DMS153 (cell line): Measurements from ENCODE around the gene YTHDF1.
"Not testable (repeated sequence)": the region's sequence is repeated elsewhere in the genome, so short reads cannot be mapped to it uniquely, and the experiment has no call there.

Source experiments
- DNase-seq: peaks from one replicate; lab custom pipeline; 2025; lab: John Stamatoyannopoulos, UW

The YTHDF1 gene

DNA sequence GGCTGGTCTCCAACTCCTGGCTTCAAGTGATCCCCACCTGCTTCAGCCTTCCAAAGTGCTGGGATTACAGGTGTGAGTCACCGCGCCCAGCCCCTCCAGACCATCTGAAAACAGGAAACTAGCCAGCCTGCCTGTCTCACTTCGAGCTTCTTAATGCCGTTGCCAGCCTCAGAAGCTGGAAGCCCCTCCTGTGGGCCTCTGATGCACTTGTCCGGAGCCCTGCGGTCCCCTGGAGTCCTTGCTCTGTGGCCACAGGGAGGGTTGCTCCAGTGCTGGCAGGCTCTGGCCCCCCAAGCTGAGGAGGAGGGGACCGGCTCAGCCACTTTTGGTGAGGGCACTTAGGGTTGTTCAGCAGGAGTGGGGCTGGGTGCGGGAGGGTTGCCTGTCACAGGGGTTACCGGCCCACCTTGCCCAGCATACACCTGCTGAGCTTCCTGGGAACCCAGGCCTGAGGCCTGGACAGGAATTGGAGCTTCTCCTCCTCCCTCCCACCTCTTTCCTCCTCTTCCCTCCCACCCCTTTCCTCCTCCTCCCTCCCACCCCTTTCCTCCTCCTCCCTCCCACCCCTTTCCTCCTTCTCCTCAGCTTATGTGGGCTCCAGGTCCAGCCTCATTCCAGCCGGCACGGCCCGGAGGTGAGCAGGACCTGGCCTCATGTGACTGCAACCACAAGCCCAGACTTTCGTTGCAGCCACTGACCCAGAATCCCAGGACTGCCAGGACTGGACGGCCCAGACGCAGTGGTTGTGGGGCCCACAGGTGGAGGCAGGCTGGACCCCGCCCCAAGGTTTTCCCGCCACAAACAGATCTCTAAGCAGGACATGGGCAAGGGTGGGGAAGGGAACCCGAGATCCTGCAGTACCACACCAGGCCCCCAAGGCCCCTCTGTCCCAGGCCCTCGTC is 10.4 kb upstream of the YTHDF1 start:
- no peak for DNase-seq

DNA sequence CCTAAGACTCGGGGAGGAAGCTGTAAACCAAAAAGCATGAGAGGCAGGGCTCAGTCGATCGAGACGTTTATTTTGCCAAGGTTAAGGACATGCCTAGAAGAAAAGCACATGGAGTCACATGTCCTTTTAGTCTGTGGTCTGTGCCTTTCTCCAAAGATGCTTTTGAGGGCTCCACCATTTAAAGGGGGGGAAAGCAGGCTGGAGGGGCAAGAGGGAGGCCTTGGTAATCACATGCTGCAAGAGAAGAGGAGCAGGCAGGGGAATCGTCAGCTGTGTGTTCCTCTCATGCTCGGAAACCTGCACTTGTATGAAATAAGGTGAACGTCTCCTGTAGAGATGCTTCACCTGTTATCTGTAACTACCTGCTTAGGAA is 9.1 kb upstream of the YTHDF1 start:
- DNase-seq = no peak

GRCh38 chr20:63224412-63225081 is 8.6 kb upstream of the YTHDF1 start:
- DNase-seq = no peak

DNA sequence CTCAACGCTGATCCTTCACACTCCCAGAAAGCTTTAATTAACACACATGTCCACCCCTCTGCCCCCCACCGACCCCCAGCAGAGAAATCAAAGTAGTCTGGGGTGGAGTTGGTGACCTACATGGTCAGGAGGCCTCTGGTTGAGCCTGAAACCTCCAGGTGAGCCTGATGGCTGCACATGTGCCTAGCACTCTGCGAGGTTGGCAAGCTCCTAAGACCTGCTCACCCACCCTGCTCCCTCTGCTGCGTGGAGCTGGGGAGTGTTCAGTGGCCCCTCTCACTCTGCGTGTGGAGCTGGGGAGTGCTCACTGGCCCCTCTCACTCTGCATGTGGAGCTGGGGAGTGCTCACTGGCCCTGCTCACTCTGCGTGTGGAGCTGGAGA is 7.9 kb upstream of the YTHDF1 start:
- no peak for DNase-seq

DNA sequence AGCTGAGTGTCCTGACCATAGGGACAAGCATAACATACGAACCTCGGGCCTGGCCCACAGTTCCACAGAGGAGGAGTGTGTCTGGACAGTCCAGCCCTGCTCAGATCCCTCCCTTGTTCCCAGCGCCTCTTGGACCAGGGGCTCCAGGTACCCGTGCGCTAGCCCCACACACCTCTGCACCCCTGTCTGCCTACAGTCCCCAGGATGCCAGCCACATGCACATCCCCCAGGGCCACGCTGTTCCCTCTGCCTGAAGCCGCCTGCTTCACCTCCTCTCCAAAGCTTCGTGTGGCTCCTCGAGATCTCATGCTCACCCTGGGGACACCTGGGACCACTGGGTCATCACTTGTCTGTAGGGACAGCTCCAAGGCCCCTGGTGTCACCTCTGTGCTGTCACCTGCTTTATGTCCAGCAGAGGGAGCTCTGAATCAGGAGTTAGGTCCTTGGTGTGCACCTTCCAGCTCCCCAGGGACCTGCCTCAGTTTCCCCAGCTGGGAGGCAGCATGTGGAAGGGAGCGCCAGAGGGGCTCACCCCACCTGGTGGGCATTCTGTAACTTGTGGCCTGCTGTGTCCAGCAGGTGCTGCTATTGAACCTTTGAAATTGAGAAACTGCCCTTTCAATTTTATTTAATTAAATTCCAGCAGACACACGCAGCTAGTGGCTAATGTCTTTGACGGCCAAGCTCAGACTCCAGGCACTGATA is 7.3 kb upstream of the YTHDF1 start:
- DNase-seq = no peak

GRCh38 chr20:63222541-63222940 is 6.6 kb upstream of the YTHDF1 start:
- DNase-seq = no peak

GRCh38 chr20:63221400-63222053 is 5.6 kb upstream of the YTHDF1 start:
- not testable (repeated sequence) for DNase-seq

GRCh38 chr20:63220696-63221399 is 4.9 kb upstream of the YTHDF1 start:
- DNase-seq = no peak

DNA sequence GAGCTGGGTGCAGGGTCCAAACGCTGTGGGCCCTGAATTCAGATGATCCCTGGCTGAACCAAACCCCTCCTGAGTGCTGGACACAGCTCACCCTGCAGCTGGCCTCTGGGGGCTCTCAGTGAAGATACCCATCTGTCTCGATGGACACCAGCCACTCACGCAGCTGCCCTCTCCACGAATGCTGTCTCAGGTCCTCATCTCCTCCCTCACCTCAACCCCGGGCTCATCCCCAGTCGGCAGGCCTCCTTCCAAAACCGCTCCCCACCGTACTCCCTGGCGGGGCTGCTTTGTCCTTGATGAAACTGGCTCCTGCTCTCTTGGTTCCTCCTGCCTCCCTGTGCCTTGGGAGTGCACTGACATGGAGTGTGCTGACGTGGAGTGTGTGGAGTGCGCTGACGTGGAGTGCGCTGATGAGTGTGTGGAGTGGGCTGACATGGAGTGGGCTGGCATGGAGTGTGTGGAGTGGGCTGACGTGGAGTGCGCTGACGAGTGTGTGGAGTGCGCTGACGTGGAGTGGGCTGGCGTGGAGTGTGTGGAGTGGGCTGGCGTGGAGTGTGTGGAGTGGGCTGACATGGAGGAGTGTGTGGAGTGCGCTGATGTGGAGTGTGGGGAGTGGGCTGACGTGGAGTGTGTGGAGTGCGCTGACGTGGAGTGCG is 4.1 kb upstream of the YTHDF1 start:
- no peak for DNase-seq

- DNase-seq = no peak
These were observed 3.5 kb upstream of the YTHDF1 start for GRCh38 chr20:63219447-63219821.

- DNase-seq = no peak
These were observed 2.9 kb upstream of the YTHDF1 start for GRCh38 chr20:63218701-63219446.

- no peak for DNase-seq
These were observed 1.8 kb upstream of the YTHDF1 start for GRCh38 chr20:63217706-63218105.

DNA sequence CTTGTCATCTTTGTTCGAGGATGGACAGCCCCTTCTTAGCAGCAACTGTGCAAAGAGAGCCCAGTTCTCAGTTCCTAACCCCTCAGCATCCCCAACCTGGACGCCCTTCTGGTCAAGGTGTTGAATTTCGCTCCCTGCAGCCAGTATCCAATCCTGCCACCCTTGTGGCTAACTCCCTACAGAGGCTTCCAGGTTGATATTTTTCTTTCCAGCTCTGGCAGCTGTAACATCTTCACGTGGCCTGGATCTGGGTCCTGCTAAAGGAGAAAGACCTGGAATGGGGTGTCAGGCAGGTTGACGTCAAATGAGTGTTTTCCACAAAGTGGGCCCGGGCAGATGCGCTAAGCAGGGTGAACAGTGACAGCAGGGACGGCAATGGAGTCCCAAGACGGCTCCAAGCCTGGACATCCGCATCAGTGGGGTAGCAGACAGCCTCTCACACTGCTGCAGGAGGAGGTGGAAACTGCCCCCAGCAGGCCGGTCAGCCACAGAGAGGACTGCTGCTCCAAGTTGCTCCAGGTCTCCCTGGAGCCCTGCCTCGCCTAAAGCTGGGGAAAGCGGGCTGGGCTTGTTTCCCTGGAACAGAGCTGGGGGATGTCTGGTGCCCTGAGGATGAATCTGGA is 1.0 kb upstream of the YTHDF1 start:
- DNase-seq = no peak

DNA sequence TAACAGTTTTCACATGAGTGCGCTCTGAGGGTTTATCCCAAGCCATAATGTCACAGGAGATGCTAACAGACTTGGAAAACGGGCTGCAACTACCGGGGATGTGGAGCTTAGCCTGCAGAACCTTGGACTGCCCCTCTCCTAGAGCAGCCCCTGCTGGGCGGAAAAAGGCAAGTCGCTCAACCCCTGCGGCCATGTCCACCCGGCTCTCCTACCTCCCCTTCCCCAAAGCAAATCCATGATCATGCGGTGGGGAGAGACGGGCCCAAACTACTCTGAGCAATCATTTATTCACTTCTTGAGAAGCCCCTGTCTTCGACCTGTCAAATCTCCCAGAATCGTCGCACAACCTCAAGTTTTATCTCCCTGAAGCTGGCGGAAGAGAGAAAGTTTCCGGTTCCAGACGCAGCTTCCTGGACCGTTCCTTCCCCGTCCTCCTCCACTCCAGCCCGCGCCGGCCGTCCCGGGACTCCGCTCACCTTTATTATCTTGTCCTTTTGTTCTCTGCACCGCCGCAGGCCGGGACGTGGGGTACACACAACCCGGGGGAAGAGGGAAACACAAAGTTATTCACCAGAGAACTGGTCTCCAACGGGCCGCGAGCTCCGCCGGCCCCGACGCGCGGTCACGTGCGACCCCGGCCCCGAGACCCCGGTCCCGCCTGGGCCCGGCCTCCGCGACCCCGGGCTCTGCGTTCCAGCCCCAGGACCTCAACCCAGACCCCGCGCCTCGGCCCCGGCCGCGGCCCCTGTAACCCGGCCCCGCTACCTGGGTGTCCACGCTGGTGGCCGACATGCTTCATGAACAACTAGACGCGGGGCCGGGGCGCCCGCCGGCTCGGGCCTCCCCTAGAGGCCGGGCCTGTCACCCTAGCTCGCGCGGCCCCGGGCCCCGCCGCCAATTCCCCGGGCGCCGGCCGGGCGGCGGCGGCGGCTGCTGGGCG is 560 bp downstream of the YTHDF1 start:
- DNase-seq = no peak

GRCh38 chr20:63214514-63214913 is 1.4 kb downstream of the YTHDF1 start:
- no peak for DNase-seq

GRCh38 chr20:63212792-63213191 is 3.1 kb downstream of the YTHDF1 start:
- no peak for DNase-seq

DNA sequence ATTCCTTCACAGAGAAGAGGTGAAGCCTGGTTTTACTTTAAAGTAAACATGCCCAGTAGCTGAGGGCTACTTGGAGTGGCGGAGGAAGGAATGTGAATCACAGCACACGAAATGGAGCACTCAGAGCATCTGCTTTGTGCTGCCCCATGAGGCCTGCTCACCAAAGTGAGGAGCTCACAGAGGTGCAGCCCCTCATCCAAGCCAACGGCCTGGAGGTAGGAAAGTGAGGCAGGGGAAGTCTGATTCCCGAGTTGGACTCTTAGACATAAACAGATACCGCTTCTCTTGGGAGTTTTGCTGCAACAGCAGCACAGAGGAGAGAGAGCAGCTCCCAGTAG is 3.6 kb downstream of the YTHDF1 start:
- DNase-seq = no peak

DNA sequence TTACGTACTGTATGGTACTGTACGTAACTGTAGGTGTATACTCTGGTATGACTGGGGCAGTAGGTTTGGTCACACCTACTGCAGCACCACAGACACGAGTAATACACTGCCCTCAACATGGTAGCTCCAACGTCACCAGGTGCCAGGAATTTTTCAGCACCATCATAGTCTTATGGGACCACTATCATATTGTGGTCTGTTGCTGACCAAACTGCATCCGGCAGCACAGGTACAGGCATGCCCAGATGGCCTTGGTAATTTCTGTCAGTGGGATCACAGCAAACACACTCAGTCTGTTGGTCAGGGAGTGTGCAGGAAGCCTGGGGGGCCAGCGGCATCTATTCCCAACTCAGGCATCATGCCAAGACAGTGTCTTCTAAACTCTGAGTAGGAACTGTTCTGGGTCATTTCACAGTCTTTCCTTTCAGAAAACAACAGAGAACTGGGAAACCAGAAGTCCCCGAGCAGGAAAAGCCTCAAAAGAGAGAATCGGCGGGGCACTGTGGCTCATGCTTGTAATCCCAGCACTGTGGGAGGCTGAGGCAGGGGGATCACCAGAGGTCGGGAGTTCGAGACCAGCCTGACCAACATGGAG is 5.8 kb downstream of the YTHDF1 start:
- no peak for DNase-seq
